ENCODE results near the gene HOXB6. TPM values are rescaled to one million over a fixed set of nuclear protein-coding genes. Genes with fewer than 3 reads are reported as not detected.

HOXB6 gene
- total RNA-seq, 1 donor from 2014 or later = not detected

GRCh38 chr17:48589831-48590606, 14.8 kb downstream of the HOXB6 start, which contains the start of gene HOXB3:
Gene HOXB3 (minus strand): TSS chr17:48590241. CDS start chr17:48552474, 37,767 bp downstream.
- peaks cover 17 to 34% (median 21%) of the 10 kb centered on the region in 3 donors for H3K4me1 ChIP-seq (ENCODE audit: control insufficient read depth in 3 of 3, insufficient read depth in 3 of 3, low read length in 3 of 3)
- H3K9ac ChIP-seq (ENCODE audit: low read depth in 1 of 3, low read length in 3 of 3) = no peak within 1 kb of the TSS
- no peaks in the 10 kb centered on the region for H3K36me3 ChIP-seq (ENCODE audit: control insufficient read depth in 3 of 3, insufficient read depth in 3 of 3, low read length in 3 of 3)
- H3K27me3 ChIP-seq (ENCODE audit: control insufficient read depth in 3 of 3, insufficient read depth in 3 of 3, low read length in 3 of 3) = peaks cover 56 to 91% (median 84%) of the 10 kb centered on the region in 3 donors
- no peaks in the 10 kb centered on the region for H3K9me3 ChIP-seq (ENCODE audit: control insufficient read depth in 3 of 3, low read length in 3 of 3)
- H3K4me3 ChIP-seq (ENCODE audit: low read length in 3 of 3) = no peak within 1 kb of the TSS
- no peak within 1 kb of the TSS for H3K27ac ChIP-seq (ENCODE audit: low read depth, low read length)

- peaks cover 48 to 91% (median 79%) of the 10 kb centered on the region in 3 donors for H3K27me3 ChIP-seq (ENCODE audit: control insufficient read depth in 3 of 3, insufficient read depth in 3 of 3, low read length in 3 of 3)
- H3K27ac ChIP-seq (ENCODE audit: low read depth, low read length) = no peak overlapping the region
- no peaks in the 10 kb centered on the region for H3K9me3 ChIP-seq (ENCODE audit: control insufficient read depth in 3 of 3, low read length in 3 of 3)
- H3K9ac ChIP-seq (ENCODE audit: low read depth in 1 of 3, low read length in 3 of 3) = no peak overlapping the region
- no peak overlapping the region for H3K4me3 ChIP-seq (ENCODE audit: low read length in 3 of 3)
- H3K36me3 ChIP-seq (ENCODE audit: control insufficient read depth in 3 of 3, insufficient read depth in 3 of 3, low read length in 3 of 3) = no peaks in the 10 kb centered on the region
- H3K4me1 ChIP-seq (ENCODE audit: control insufficient read depth in 3 of 3, insufficient read depth in 3 of 3, low read length in 3 of 3) = peaks cover 19 to 34% (median 23%) of the 10 kb centered on the region in 3 donors
Measured at GRCh38 chr17:48589060-48589830, 15.5 kb downstream of the HOXB6 start.

- H3K9ac ChIP-seq (ENCODE audit: low read depth in 1 of 3, low read length in 3 of 3) = no peak overlapping the region
- H3K36me3 ChIP-seq (ENCODE audit: control insufficient read depth in 3 of 3, insufficient read depth in 3 of 3, low read length in 3 of 3) = no peaks in the 10 kb centered on the region
- H3K27me3 ChIP-seq (ENCODE audit: control insufficient read depth in 3 of 3, insufficient read depth in 3 of 3, low read length in 3 of 3) = peaks cover 44 to 93% (median 79%) of the 10 kb centered on the region in 3 donors
- peaks cover 19 to 28% (median 23%) of the 10 kb centered on the region in 3 donors for H3K4me1 ChIP-seq (ENCODE audit: control insufficient read depth in 3 of 3, insufficient read depth in 3 of 3, low read length in 3 of 3)
- no peak overlapping the region for H3K27ac ChIP-seq (ENCODE audit: low read depth, low read length)
- no peaks in the 10 kb centered on the region for H3K9me3 ChIP-seq (ENCODE audit: control insufficient read depth in 3 of 3, low read length in 3 of 3)
- no peak overlapping the region for H3K4me3 ChIP-seq (ENCODE audit: low read length in 3 of 3)
Measured at GRCh38 chr17:48588528-48588927, 16.3 kb downstream of the HOXB6 start.

GRCh38 chr17:48588074-48588415, 16.7 kb downstream of the HOXB6 start:
- Histone ChIP-seq H3K27ac (ENCODE audit: low read depth, low read length) (no peak overlapping the region), H3K27me3 (ENCODE audit: control insufficient read depth in 3 of 3, insufficient read depth in 3 of 3, low read length in 3 of 3) (peaks cover 44 to 93% (median 79%) of the 10 kb centered on the region in 3 donors), H3K9ac (ENCODE audit: low read depth in 1 of 3, low read length in 3 of 3) (no peak overlapping the region), H3K36me3 (ENCODE audit: control insufficient read depth in 3 of 3, insufficient read depth in 3 of 3, low read length in 3 of 3) (no peaks in the 10 kb centered on the region), H3K4me1 (ENCODE audit: control insufficient read depth in 3 of 3, insufficient read depth in 3 of 3, low read length in 3 of 3) (peaks cover 14 to 23% (median 18%) of the 10 kb centered on the region in 3 donors), H3K9me3 (ENCODE audit: control insufficient read depth in 3 of 3, low read length in 3 of 3) (no peaks in the 10 kb centered on the region), H3K4me3 (ENCODE audit: low read length in 3 of 3) (no peak overlapping the region)

GRCh38 chr17:48587276-48588073, 17.3 kb downstream of the HOXB6 start:
- no peak overlapping the region for H3K9ac ChIP-seq (ENCODE audit: low read depth in 1 of 3, low read length in 3 of 3)
- H3K27ac ChIP-seq (ENCODE audit: low read depth, low read length) = no peak overlapping the region
- H3K9me3 ChIP-seq (ENCODE audit: control insufficient read depth in 3 of 3, low read length in 3 of 3) = no peaks in the 10 kb centered on the region
- peaks cover 13 to 21% (median 17%) of the 10 kb centered on the region in 3 donors for H3K4me1 ChIP-seq (ENCODE audit: control insufficient read depth in 3 of 3, insufficient read depth in 3 of 3, low read length in 3 of 3)
- H3K36me3 ChIP-seq (ENCODE audit: control insufficient read depth in 3 of 3, insufficient read depth in 3 of 3, low read length in 3 of 3) = no peaks in the 10 kb centered on the region
- no peak overlapping the region for H3K4me3 ChIP-seq (ENCODE audit: low read length in 3 of 3)
- H3K27me3 ChIP-seq (ENCODE audit: control insufficient read depth in 3 of 3, insufficient read depth in 3 of 3, low read length in 3 of 3) = peaks cover 48 to 97% (median 80%) of the 10 kb centered on the region in 3 donors

- peaks cover 50 to 98% (median 80%) of the 10 kb centered on the region in 3 donors for H3K27me3 ChIP-seq (ENCODE audit: control insufficient read depth in 3 of 3, insufficient read depth in 3 of 3, low read length in 3 of 3)
- peak overlapping the region; percentile 75 to 91 (median 81) for H3K4me3 ChIP-seq (ENCODE audit: low read length in 3 of 3)
- H3K27ac ChIP-seq (ENCODE audit: low read depth, low read length) = no peak overlapping the region
- no peaks in the 10 kb centered on the region for H3K36me3 ChIP-seq (ENCODE audit: control insufficient read depth in 3 of 3, insufficient read depth in 3 of 3, low read length in 3 of 3)
- peaks cover 13 to 21% (median 21%) of the 10 kb centered on the region in 3 donors for H3K4me1 ChIP-seq (ENCODE audit: control insufficient read depth in 3 of 3, insufficient read depth in 3 of 3, low read length in 3 of 3)
- H3K9me3 ChIP-seq (ENCODE audit: control insufficient read depth in 3 of 3, low read length in 3 of 3) = no peaks in the 10 kb centered on the region
- H3K9ac ChIP-seq (ENCODE audit: low read depth in 1 of 3, low read length in 3 of 3) = peak overlapping the region in 1 of 3 donors; percentile 69
Measured at GRCh38 chr17:48586355-48587258, 18.2 kb downstream of the HOXB6 start.

GRCh38 chr17:48584223-48584741, 20.5 kb downstream of the HOXB6 start:
- Histone ChIP-seq H3K27ac (ENCODE audit: low read depth, low read length) (no peak overlapping the region), H3K4me1 (ENCODE audit: control insufficient read depth in 3 of 3, insufficient read depth in 3 of 3, low read length in 3 of 3) (peaks cover 13 to 21% (median 21%) of the 10 kb centered on the region in 3 donors), H3K36me3 (ENCODE audit: control insufficient read depth in 3 of 3, insufficient read depth in 3 of 3, low read length in 3 of 3) (no peaks in the 10 kb centered on the region), H3K9me3 (ENCODE audit: control insufficient read depth in 3 of 3, low read length in 3 of 3) (no peaks in the 10 kb centered on the region), H3K4me3 (ENCODE audit: low read length in 3 of 3) (no peak overlapping the region), H3K27me3 (ENCODE audit: control insufficient read depth in 3 of 3, insufficient read depth in 3 of 3, low read length in 3 of 3) (peaks cover 52 to 97% (median 84%) of the 10 kb centered on the region in 3 donors), H3K9ac (ENCODE audit: low read depth in 1 of 3, low read length in 3 of 3) (no peak overlapping the region)

- no peaks in the 10 kb centered on the region for H3K9me3 ChIP-seq (ENCODE audit: control insufficient read depth in 3 of 3, low read length in 3 of 3)
- peaks cover 53 to 97% (median 87%) of the 10 kb centered on the region in 3 donors for H3K27me3 ChIP-seq (ENCODE audit: control insufficient read depth in 3 of 3, insufficient read depth in 3 of 3, low read length in 3 of 3)
- no peak overlapping the region for H3K27ac ChIP-seq (ENCODE audit: low read depth, low read length)
- H3K9ac ChIP-seq (ENCODE audit: low read depth in 1 of 3, low read length in 3 of 3) = no peak overlapping the region
- no peak overlapping the region for H3K4me3 ChIP-seq (ENCODE audit: low read length in 3 of 3)
- H3K36me3 ChIP-seq (ENCODE audit: control insufficient read depth in 3 of 3, insufficient read depth in 3 of 3, low read length in 3 of 3) = no peaks in the 10 kb centered on the region
- H3K4me1 ChIP-seq (ENCODE audit: control insufficient read depth in 3 of 3, insufficient read depth in 3 of 3, low read length in 3 of 3) = peaks cover 13 to 24% (median 21%) of the 10 kb centered on the region in 3 donors
Measured at GRCh38 chr17:48583708-48584222, 21.0 kb downstream of the HOXB6 start.
